IMR-90 (cell line): ENCODE results near the gene NAA38. TPM values are rescaled to one million over a fixed set of nuclear protein-coding genes. Genes with fewer than 3 reads are reported as not detected.

Experiments used
- ATAC-seq: fragments of 200-7000 bp; cut with Tn5 transposase; 2 replicates; pipeline ENCODE4 v1.9.1; 2020; ENCODE audit warnings: low read depth, mild to moderate bottlenecking, moderate library complexity
- BruUV-seq: library from RNA; stranded (reverse); fragments of 400-500 nt; replicated peaks from 2 replicates; lab custom pipeline; 2021; lab: Mats Ljungman, UMichigan
- CTCF ChIA-PET: fragments of 300-600 bp; formaldehyde crosslinking; extraction: SDS; loops from one replicate; lab custom pipeline; 2021; ENCODE audit warnings: antibody characterized with exemption; lab: Yijun Ruan, JAX
- POLR2A ChIA-PET: fragments of 300-600 bp; sonication (Branson Sonifier 250); formaldehyde crosslinking; loops from one replicate; lab custom pipeline; 2022; ENCODE audit warnings: antibody characterized with exemption; ENCODE audit not compliant: unreplicated experiment; lab: Charles Lee
- DNase-seq: peaks from one replicate; pipeline ENCODE4 v3.0.0; 2013
- H2AFZ ChIP-seq: replicated peaks from 2 replicates; pipeline ENCODE3; 2013; ENCODE audit warnings: low read length, mild to moderate bottlenecking; ENCODE audit not compliant: poor library complexity
- H2AK5ac ChIP-seq: 2 replicates; pipeline ENCODE4 v1.6.1; 2013; ENCODE audit warnings: low read depth, low read length, inconsistent platforms
- H2AK9ac ChIP-seq: replicated peaks from 2 replicates; pipeline ENCODE3; 2013; ENCODE audit warnings: mild to moderate bottlenecking, low read depth, low read length, moderate library complexity; ENCODE audit not compliant: poor library complexity
- H2BK120ac ChIP-seq: 2 replicates; pipeline ENCODE4 v1.6.1; 2013; ENCODE audit warnings: low read depth, low read length, inconsistent platforms
- H2BK15ac ChIP-seq: 3 replicates; pipeline ENCODE4 v1.6.1; 2013; ENCODE audit warnings: low read depth, low read length, inconsistent platforms
- H2BK20ac ChIP-seq: 2 replicates; pipeline ENCODE4 v1.6.1; 2013; ENCODE audit warnings: low read depth, mild to moderate bottlenecking, inconsistent platforms, low read length, moderate library complexity
- H2BK5ac ChIP-seq: 2 replicates; pipeline ENCODE4 v1.6.1; 2013; ENCODE audit warnings: mild to moderate bottlenecking, low read depth, low read length, inconsistent platforms; ENCODE audit not compliant: poor library complexity, severe bottlenecking
- H3K14ac ChIP-seq: replicated peaks from 2 replicates; pipeline ENCODE4 v1.6.1; 2013; ENCODE audit warnings: low read depth, low read length, inconsistent platforms
- H3K18ac ChIP-seq: 2 replicates; pipeline ENCODE4 v1.6.1; 2013; ENCODE audit warnings: low read depth, low read length, control low read depth
- H3K23ac ChIP-seq: 2 replicates; pipeline ENCODE4 v1.6.1; 2013; ENCODE audit warnings: low read depth, low read length, inconsistent platforms
- H3K27ac ChIP-seq: 2 replicates; pipeline ENCODE4 v1.5.1; 2013; ENCODE audit warnings: mild to moderate bottlenecking, control low read depth, low read length; ENCODE audit not compliant: insufficient read depth
- H3K27me3 ChIP-seq: 2 replicates; pipeline ENCODE4 v1.6.1; 2013; ENCODE audit warnings: low read length; ENCODE audit not compliant: control insufficient read depth, insufficient read depth
- H3K36me3 ChIP-seq: 2 replicates; pipeline ENCODE4 v1.6.1; 2013; ENCODE audit warnings: low read length, mixed read lengths; ENCODE audit not compliant: control insufficient read depth, insufficient read depth
- H3K4ac ChIP-seq: 2 replicates; pipeline ENCODE4 v1.6.1; 2013; ENCODE audit warnings: low read depth, low read length, inconsistent platforms
- H3K4me1 ChIP-seq: 2 replicates; pipeline ENCODE4 v1.6.1; 2013; ENCODE audit warnings: low read length, mixed read lengths; ENCODE audit not compliant: control insufficient read depth, insufficient read depth
- H3K4me2 ChIP-seq: 2 replicates; pipeline ENCODE4 v1.6.1; 2013; ENCODE audit warnings: low read depth, mild to moderate bottlenecking, control low read depth, low read length, moderate library complexity
- H3K4me3 ChIP-seq: 2 replicates; pipeline ENCODE4 v1.5.1; 2013; ENCODE audit warnings: low read depth, mild to moderate bottlenecking, control low read depth, low read length, moderate library complexity; ENCODE audit not compliant: insufficient read depth
- H3K56ac ChIP-seq: 2 replicates; pipeline ENCODE4 v1.6.1; 2013; ENCODE audit warnings: low read length, inconsistent platforms; ENCODE audit not compliant: insufficient read depth; ENCODE audit errors: extremely low read depth
- H3K79me1 ChIP-seq, 2 experiments: 2 replicates each; pipeline ENCODE4 v1.6.1; 2013; ENCODE audit warnings: low read length in 2 of 2, inconsistent platforms in 1 of 2, low read depth in 1 of 2
- H3K9ac ChIP-seq: 2 replicates; pipeline ENCODE4 v1.6.1; 2013; ENCODE audit warnings: low read depth, low read length, control low read depth
- H3K9me1 ChIP-seq: 2 replicates; pipeline ENCODE4 v1.6.1; 2013; ENCODE audit warnings: low read length, inconsistent platforms; ENCODE audit not compliant: insufficient read depth
- H3K9me3 ChIP-seq: 2 replicates; pipeline ENCODE4 v1.6.1; 2013; ENCODE audit warnings: low read length; ENCODE audit not compliant: control insufficient read depth, insufficient read depth
- H4K20me1 ChIP-seq: 2 replicates; pipeline ENCODE4 v1.6.1; 2013; ENCODE audit warnings: low read length, inconsistent platforms; ENCODE audit not compliant: insufficient read depth
- H4K5ac ChIP-seq: 2 replicates; pipeline ENCODE4 v1.6.1; 2013; ENCODE audit warnings: mild to moderate bottlenecking, low read depth, low read length, control low read depth
- H4K8ac ChIP-seq, 2 experiments: 2 replicates each; pipeline ENCODE4 v1.6.1; 2013; ENCODE audit warnings: low read depth in 2 of 2, low read length in 2 of 2, control low read depth in 1 of 2, inconsistent platforms in 1 of 2
- H4K91ac ChIP-seq: 2 replicates; pipeline ENCODE4 v1.6.1; 2013; ENCODE audit warnings: low read depth, low read length, inconsistent platforms; ENCODE audit not compliant: insufficient read depth
- MAFK ChIP-seq: IDR thresholded peaks from 2 replicates; pipeline ENCODE4 v1.6.1; 2012; ENCODE audit warnings: low read depth, low read length, improper control_type of control experiment
- RCOR1 ChIP-seq: IDR thresholded peaks from 2 replicates; pipeline ENCODE4 v1.6.1; 2012; ENCODE audit warnings: mild to moderate bottlenecking, low read length, improper control_type of control experiment; ENCODE audit not compliant: insufficient replicate concordance
- WGBS, 2 experiments: methylation state at CpG; one replicate each; pipeline versions ENCODE4 v1.1.5 to v1.1.7; 2013; ENCODE audit warnings: missing lambda C conversion rate in 2 of 2; ENCODE audit not compliant: insufficient read length in 1 of 2; ENCODE audit errors: extremely low coverage in 2 of 2; 5-methylcytosine and 5-hydroxymethylcytosine counted together
- dilution Hi-C: fragments of 300-500 bp; cut with HindIII; formaldehyde crosslinking; loops from one replicate; pipeline ENCODE4 v1.14.3; 2018; ENCODE audit warnings: low sequenced_read_pairs; ENCODE audit not compliant: unreplicated experiment
- in situ Hi-C: fragments of 300-500 bp; cut with MboI; formaldehyde crosslinking; loops from 3 replicates; pipeline ENCODE4 v1.14.3; 2019; ENCODE audit warnings: low sequenced_read_pairs, inconsistent platforms, mixed read lengths
- intact Hi-C: fragments of 100-400 bp; cut with micrococcal nuclease; formaldehyde crosslinking; loops from 2 replicates; pipeline ENCODE4 v1.10.0; 2022
- polyA plus RNA-seq, 3 experiments: library from polyadenylated mRNA; depleted of rRNA; stranded (reverse); fragments of >200 nt; gene quantifications; 2 replicates each; pipeline ENCODE4 v1.2.3, GENCODE V29; 2012; ENCODE audit warnings: low replicate concordance in 1 of 3
- total RNA-seq: library from RNA; depleted of rRNA; stranded (reverse); fragments of >200 nt; gene quantifications from 2 replicates; pipeline ENCODE4 v1.2.3, GENCODE V29; 2012

The NAA38 gene
- total and polyA plus RNA-seq, 2 of the 4 experiments (the other 2 are of a cell fraction): 40.7 to 76.8 TPM

GRCh38 chr17:7814969-7815368 is 42.4 kb downstream of the NAA38 start:
- CTCF ChIA-PET: no interaction called here
- dilution Hi-C loops (no loop called here), intact Hi-C loops (no loop called here), in situ Hi-C loops (no loop called here)
- Histone ChIP-seq H3K27ac (no peak overlapping the region), H3K9ac (no peak overlapping the region), H4K91ac (no peak overlapping the region), H2BK15ac (no peak overlapping the region), H3K4me2 (no peak overlapping the region), H4K5ac (no peak overlapping the region), H3K79me1 (no peaks in the 10 kb centered on the region), H3K36me3 (no peaks in the 10 kb centered on the region), H3K23ac (no peak overlapping the region), H2AK9ac (no peak overlapping the region), H3K14ac (no peak overlapping the region), H3K4ac (no peak overlapping the region), H2AK5ac (no peak overlapping the region), H3K9me1 (no peaks in the 10 kb centered on the region), H3K56ac (no peak overlapping the region), H3K27me3 (peaks cover 36% of the 10 kb centered on the region), H2BK20ac (no peak overlapping the region), H3K4me3 (no peak overlapping the region), H4K8ac (no peak overlapping the region), H2AFZ (peak overlapping the region; percentile 7), H2BK5ac (no peak overlapping the region), H3K18ac (no peak overlapping the region), H2BK120ac (no peak overlapping the region), H3K9me3 (no peaks in the 10 kb centered on the region), H3K4me1 (no peaks in the 10 kb centered on the region), H4K20me1 (no peaks in the 10 kb centered on the region; the same call in 1 of the 2 replicates)
- POLR2A ChIA-PET: no interaction called here
- no peak for ATAC-seq
- TF ChIP-seq RCOR1 (no peak), MAFK (no peak)
- 89% methylated on average over 5 of the region's 5 CpGs; no CpG with 5 or more reads in 1 of the 2 experiments for WGBS, 2 experiments
- BruUV-seq: no TSS peak
- DNase-seq: no peak
